NCI-H2171 treated with DMSO at 0.1 percent for 48 hours (cell line): Measurements from ENCODE around the gene HASPIN.

Experiments
- DNase-seq: peaks from one replicate; lab custom pipeline; 2025; lab: John Stamatoyannopoulos, UW

Gene HASPIN

DNA sequence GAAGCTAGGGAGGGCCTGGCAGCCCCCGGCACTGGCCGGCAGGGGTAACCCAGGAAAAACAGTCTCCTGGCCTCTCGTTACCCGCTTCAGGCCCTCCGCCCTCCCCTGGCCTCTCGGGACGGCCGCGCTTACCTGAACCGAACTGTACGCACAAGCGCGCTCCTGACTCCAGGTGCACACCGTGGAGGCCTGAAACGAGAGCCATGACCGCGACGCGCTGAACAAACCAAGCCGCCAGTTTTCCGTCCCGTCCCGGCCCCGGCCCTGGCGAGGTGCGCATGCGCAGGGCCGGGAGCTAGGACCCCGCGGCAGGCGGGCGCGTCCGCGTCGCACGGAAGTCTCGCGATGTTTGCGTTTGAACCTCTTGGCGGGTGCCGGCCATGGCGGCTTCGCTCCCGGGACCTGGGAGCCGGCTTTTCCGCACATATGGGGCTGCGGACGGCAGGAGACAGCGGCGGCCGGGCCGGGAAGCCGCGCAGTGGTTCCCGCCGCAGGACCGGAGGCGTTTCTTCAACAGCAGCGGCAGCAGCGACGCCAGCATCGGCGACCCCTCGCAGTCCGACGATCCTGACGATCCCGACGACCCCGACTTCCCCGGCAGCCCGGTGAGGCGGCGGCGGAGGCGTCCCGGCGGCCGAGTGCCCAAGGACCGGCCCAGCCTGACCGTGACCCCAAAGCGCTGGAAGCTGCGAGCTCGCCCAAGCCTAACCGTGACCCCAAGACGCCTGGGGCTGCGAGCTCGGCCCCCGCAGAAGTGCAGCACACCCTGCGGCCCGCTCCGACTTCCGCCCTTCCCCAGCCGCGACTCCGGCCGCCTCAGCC is at the start of gene HASPIN:
HASPIN (plus strand) TSS at position 348 of the 822 bp plus-strand sequence; CDS start at position 381, 33 bp downstream.
- peak; percentile 89 for DNase-seq

DNA sequence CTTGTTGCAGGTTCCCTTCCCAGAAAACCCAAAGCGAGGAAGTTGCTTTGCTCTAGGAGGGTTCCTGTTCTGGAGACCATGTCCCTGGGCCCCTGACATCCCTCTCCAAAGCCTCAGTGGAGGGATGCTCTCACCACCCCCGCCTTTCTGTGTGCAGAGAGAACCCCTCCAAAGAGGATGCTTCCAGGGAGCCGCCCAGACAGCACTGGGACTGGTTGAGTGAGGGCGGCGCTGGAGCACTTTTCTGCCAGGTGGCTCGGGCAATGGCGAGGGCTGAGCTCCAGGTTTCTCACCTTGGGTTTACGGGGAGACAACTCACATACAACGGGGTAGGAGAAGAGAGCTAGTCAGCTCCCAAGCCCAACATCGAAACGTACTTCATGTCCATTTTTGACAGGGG is 47.8 kb upstream of the HASPIN start:
- DNase-seq = no peak

- DNase-seq = no peak
Measured at GRCh38 chr17:3678095-3678820, 45.4 kb upstream of the HASPIN start.

DNA sequence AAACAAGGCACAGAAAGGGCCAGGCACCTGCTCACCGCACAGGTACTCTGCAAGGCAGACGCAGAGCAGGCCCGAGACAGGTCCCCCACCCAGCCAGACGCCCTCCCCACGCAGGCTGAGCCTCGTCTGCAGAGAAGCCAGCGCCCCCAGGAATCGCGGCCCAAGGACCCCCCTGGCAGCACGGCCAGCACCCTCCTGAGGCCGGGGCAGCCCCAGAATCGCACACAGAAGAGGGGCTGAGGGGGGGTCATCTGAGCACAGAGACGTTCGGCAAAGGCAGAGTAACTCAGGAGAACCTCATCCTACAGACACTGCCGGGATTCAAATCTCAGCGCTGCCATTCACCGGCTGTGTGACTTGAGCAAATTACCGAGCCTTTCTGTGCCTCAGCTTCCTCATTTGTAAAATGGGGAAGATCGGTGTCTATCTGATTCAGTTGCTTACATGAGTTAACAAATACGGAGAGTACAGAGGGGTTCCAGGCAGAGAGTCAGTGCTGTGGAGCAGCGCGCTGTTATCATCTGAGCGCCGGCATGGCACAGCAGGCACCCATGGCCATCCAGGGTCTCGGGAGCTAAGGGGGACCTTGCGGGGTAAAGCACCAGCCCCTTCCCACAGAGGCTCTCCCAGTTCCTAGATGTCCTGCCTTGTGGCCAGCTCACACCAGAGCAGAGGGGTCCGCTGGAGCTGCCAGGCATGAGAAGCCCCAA is 44.7 kb upstream of the HASPIN start:
- no peak for DNase-seq

DNA sequence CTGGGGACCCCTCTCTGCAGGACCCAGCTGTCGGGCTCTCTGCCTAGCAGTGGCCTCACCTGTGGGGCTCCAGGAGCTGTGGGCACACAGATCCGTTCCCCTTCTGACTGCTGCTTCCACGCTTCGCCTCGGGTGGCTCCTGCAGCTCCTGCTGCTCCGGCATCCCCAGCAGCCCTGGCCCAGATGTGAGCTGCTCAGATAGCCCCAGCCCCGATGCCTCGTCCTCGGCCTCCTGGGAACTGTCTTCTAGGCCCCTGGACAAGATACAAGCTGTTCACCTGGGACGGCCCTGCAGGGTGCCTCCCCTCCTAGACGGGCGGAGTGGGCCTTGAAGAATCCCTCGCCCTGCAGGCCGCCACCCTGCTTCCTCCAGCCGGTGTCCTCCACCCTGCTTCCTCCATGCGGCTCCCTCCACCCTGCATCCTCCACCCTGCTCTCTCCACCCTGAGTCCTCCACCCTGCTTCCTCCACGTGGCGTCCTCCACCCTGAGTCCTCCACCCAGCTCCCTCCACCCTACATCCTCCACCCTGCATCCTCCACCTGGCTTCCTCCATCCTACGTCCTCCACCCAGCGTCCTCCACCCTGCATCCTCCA is 44.1 kb upstream of the HASPIN start:
- no peak for DNase-seq

DNA sequence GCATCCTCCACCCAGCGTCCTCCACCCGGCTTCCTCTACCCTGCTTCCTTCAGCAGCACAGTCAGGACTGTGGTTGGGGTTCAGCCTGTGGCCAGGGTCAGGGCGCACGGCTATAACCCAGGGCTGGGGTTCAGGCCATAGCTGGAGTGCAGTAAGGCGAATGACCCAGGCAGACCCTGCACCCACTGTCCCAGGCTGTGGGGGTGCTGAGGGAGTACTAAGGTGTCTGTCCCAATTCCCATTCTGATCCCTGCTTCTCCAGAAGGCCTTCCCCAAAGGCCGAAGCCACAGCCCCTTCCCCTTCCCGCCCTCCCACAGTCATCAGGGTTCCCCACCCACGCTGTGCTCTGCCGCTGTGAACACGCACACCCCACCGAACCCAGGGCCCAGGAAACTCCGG is 42.6 kb upstream of the HASPIN start:
- no peak for DNase-seq

GRCh38 chr17:3681565-3681964 is 42.1 kb upstream of the HASPIN start:
- DNase-seq = no peak

DNA sequence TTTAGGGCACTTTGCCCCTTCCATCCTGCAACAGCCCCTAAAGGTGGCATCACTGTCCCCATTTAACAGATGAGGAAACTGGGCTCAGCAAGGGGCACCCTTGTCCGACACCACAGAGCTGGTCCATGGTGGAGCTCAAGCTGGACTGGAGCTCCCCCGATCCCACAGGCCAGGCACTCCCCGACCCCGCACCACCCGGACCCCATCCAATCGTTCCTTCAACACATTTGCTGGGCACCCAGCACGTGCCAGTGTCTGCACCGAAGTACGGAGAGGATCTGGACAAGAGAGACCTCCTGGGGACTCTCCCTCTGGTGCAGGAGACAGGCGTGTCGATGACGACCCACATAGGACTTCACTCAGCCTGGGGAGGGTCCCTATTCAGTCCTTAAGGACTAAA is 41.7 kb upstream of the HASPIN start:
- no peak for DNase-seq

DNA sequence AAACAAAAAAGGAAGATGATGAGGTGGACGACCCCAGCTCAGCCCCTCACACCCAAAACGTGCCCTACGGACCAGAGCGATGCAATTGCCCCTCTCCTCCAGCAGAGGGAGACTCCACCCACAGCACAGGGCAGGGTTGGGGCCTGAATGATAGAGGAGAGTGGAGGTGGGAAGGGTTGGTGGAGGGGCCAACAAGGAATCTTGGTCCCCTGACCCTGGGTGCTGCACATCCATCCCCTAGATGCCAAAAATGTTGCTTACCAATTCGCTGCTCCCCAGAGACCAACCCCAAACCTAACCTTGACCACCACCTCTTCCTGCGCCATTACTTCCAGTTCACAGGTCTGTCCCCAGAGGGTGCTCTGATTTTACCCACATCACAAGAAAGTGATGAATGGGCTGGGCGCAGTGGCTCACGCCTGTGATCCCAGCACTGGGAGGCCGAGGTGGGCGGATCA is 40.6 kb upstream of the HASPIN start:
- DNase-seq = no peak

- peak; percentile 72 for DNase-seq
Measured at GRCh38 chr17:3685174-3685573, 38.5 kb upstream of the HASPIN start.

- peak; percentile 61 for DNase-seq
Measured at GRCh38 chr17:3688027-3688553, 35.6 kb upstream of the HASPIN start.

DNA sequence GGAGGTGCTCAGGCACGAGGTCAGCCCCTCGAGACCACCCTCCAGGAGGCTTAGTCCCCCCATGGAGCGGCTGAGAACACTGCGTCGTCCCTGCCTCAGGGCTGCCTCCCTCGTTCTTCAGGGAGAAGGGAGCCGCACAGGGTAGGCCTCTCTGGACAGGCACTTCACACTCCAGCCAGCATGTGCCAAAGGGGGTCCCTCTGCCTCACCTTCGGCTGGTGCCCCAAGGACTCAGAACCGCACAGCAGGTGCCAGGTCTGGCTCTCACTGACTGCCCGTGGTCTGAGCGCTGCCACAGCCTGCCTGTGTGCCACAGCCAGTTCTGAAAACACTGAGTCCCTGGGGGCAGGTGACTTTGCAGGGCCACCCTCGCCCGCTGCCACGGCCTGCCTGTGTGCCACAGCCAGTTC is 34.8 kb upstream of the HASPIN start:
- no peak for DNase-seq

DNA sequence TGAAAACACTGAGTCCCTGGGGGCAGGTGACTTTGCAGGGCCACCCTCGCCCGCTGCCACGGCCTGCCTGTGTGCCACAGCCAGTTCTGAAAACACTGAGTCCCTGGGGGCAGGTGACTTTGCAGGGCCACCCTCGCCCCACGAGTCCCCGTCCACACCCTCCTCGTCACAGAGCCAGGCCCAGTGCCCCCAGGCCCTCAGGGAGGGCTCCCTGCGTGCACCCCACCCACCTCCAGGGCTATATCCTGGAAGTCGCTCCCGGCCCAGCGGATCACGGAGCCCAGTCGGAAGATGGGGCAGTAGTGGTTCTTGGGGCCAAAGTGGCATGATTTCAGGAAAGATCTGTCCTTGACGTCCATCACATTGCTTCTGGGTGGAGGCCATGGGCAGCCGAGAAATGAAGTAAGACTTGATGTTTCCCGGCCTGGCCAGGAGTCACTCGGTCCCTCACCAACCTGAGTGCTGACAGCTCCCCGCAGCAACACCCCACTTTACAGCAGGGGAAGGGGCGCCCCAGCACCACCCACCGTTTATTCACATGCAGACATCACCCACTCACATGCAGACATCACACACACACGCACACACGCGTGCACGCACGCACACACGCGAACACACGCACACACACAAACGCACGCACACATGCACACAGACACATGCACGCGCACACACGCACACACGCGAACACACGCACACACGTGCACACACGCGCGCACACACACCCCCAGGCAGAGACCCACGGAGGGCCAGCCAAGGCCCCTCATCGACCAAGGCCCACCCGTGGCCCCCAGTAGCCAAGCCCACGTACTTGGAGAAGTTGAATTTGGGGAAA is 34.2 kb upstream of the HASPIN start:
- no peak for DNase-seq

GRCh38 chr17:3690094-3690715 is 33.5 kb upstream of the HASPIN start:
- no peak for DNase-seq

DNA sequence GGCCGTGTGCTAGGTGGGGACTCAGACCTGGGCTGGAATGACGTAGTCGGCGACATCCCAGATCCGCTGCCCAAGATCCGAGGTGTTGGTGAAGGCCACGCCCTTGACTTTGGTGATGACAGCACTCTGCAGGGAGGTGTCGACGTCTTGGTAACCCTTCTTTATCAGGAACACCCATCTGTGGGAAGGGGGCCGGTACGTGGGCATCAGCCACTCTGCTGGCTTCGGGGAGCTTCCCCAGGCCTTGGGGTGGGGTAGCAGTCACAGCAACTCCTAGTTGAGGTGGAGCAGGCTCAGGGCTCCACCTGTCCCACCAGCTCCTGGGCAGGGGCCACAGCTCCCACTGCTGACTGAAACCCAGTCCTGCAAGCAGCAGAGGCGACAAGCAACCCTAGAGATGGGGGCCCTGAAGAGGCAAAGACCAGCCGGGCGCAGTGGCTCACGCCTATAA is 32.1 kb upstream of the HASPIN start:
- no peak for DNase-seq

DNA sequence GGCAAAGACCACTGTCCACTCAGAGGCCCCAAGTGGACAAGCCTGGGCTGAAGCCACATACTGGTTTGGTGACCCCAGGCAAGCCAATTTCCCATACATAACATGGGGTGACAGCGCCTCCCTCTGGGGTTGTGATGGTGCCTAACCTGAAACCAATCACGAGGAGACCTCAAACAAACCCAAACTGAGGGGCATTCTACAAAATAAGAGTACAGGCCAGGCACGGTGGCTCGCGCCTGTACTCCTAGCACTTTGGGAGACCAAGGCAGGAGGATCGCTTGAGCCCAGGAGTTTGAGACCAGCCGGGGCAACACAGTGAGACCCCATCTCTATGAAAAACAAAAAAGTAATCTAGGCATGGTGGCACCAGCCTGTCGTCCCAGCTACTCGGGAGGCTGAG is 31.4 kb upstream of the HASPIN start:
- DNase-seq = no peak

DNA sequence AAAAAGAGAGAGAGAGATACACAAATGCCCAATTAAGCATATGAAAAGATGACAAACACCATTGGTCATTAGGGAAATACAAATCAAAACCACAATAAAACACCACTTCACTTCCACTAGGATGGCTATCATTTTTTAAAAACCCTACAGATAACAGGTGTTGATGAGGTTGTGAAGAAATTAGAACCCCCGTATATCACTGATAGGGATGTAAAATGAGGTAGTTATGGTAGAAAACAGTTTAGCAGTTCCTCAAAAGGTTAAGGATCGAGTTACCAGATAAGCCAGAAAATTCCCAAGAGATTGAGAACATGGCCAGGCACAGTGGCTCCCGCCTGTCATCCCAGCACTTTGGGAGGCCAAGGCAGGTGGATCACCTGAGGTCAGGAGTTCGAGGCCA is 30.6 kb upstream of the HASPIN start:
- peak; percentile 57 for DNase-seq

GRCh38 chr17:3693829-3694231 is 29.9 kb upstream of the HASPIN start:
- DNase-seq = no peak

DNA sequence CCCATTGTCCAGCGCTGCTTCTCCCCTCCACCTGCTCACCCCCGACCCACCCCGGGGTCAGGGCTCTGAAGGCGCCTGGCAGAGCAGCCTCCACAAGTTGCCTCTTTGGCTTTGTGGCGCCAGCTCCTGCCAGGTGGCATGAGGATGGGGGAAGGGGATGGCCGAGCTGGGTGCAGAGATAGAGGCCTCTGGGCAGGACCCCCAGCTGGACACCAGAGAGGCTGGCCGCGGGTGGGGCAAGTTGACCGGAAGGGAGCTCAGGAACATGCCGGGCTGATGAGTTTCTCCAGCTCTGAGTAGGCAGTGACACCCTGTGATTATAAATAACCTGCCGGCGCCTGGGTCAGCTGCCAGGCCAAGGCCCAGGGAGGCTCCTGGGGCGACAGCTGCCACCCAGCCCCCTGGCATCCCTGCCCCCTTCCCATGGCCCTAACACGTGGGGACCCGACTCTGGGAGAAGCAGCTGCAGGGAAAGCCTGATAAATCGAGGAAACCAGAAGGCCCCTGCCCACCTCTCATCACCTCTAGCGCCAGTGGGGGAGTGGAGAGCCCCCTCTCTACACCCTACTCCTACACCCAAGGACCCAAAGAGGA is 28.5 kb upstream of the HASPIN start:
- DNase-seq = peak; percentile 44
